ENCODE results near the gene B4GALNT2.

B4GALNT2 gene

GRCh38 chr17:49148171-49148570 is 15.6 kb downstream of the B4GALNT2 start:
- H3K4me2 ChIP-seq (ENCODE audit: low read length), result no peak overlapping the region
- TF ChIP-seq EZH2phosphoT487 (IDR thresholded peaks at IDR 0.05; ENCODE audit: borderline replicate concordance, low read length) (no peak), CTCF (IDR thresholded peaks at IDR 0.05; ENCODE audit: low read depth, low read length, poor library complexity, severe bottlenecking) (no peak)
- no peaks in the 10 kb centered on the region for H3K79me2 ChIP-seq (ENCODE audit: control insufficient read depth, low read length)
- H3F3A ChIP-seq (ENCODE audit: control insufficient read depth, insufficient read depth), result no peaks in the 10 kb centered on the region
- H3K9me2 ChIP-seq (replicated peaks; ENCODE audit: control insufficient read depth, low read length), result no peaks in the 10 kb centered on the region
- H4K20me1 ChIP-seq (ENCODE audit: control insufficient read depth, insufficient read depth, low read depth, low read length), result no peaks in the 10 kb centered on the region
- H3K27me3 ChIP-seq (ENCODE audit: control insufficient read depth, low read length), result no peaks in the 10 kb centered on the region
- H3K27ac ChIP-seq (ENCODE audit: low read depth, low read length), result no peak overlapping the region
- no peaks in the 10 kb centered on the region for H3K4me1 ChIP-seq (ENCODE audit: control insufficient read depth, low read length)
- H3K9me3 ChIP-seq (ENCODE audit: control insufficient read depth, insufficient read depth, low read length), result no peaks in the 10 kb centered on the region
- no peaks in the 10 kb centered on the region for H3K36me3 ChIP-seq (ENCODE audit: control insufficient read depth, low read length)
- no peak overlapping the region for H3K4me3 ChIP-seq (ENCODE audit: low read length)

GRCh38 chr17:49151996-49152395 is 19.4 kb downstream of the B4GALNT2 start:
- no peaks in the 10 kb centered on the region for H3K4me1 ChIP-seq (ENCODE audit: control insufficient read depth, low read length)
- no peak overlapping the region for H3K4me3 ChIP-seq (ENCODE audit: low read length)
- H3K9me3 ChIP-seq (ENCODE audit: control insufficient read depth, insufficient read depth, low read length), result no peaks in the 10 kb centered on the region
- H4K20me1 ChIP-seq (ENCODE audit: control insufficient read depth, insufficient read depth, low read depth, low read length), result no peaks in the 10 kb centered on the region
- TF ChIP-seq EZH2phosphoT487 (IDR thresholded peaks at IDR 0.05; ENCODE audit: borderline replicate concordance, low read length) (no peak), CTCF (IDR thresholded peaks at IDR 0.05; ENCODE audit: low read depth, low read length, poor library complexity, severe bottlenecking) (no peak)
- no peak overlapping the region for H3K4me2 ChIP-seq (ENCODE audit: low read length)
- H3K9me2 ChIP-seq (replicated peaks; ENCODE audit: control insufficient read depth, low read length), result no peaks in the 10 kb centered on the region
- H3K79me2 ChIP-seq (ENCODE audit: control insufficient read depth, low read length), result no peaks in the 10 kb centered on the region
- no peaks in the 10 kb centered on the region for H3K36me3 ChIP-seq (ENCODE audit: control insufficient read depth, low read length)
- H3K27me3 ChIP-seq (ENCODE audit: control insufficient read depth, low read length), result peaks cover 2% of the 10 kb centered on the region; the same call in 1 of the 2 replicates
- H3F3A ChIP-seq (ENCODE audit: control insufficient read depth, insufficient read depth), result no peaks in the 10 kb centered on the region
- H3K27ac ChIP-seq (ENCODE audit: low read depth, low read length), result no peak overlapping the region

GRCh38 chr17:49156256-49156655 is 23.7 kb downstream of the B4GALNT2 start:
- Histone ChIP-seq H3K79me2 (ENCODE audit: control insufficient read depth, low read length) (no peaks in the 10 kb centered on the region), H3K36me3 (ENCODE audit: control insufficient read depth, low read length) (no peaks in the 10 kb centered on the region), H4K20me1 (ENCODE audit: control insufficient read depth, insufficient read depth, low read depth, low read length) (no peaks in the 10 kb centered on the region), H3K4me1 (ENCODE audit: control insufficient read depth, low read length) (no peaks in the 10 kb centered on the region), H3F3A (ENCODE audit: control insufficient read depth, insufficient read depth) (no peaks in the 10 kb centered on the region), H3K4me3 (ENCODE audit: low read length) (no peak overlapping the region), H3K27me3 (ENCODE audit: control insufficient read depth, low read length) (peaks cover 19% of the 10 kb centered on the region), H3K27ac (ENCODE audit: low read depth, low read length) (no peak overlapping the region), H3K4me2 (ENCODE audit: low read length) (no peak overlapping the region), H3K9me2 (replicated peaks; ENCODE audit: control insufficient read depth, low read length) (no peaks in the 10 kb centered on the region), H3K9me3 (ENCODE audit: control insufficient read depth, insufficient read depth, low read length) (no peaks in the 10 kb centered on the region)
- TF ChIP-seq EZH2phosphoT487 (IDR thresholded peaks at IDR 0.05; ENCODE audit: borderline replicate concordance, low read length), result no peak
- no peak for TF ChIP-seq CTCF (IDR thresholded peaks at IDR 0.05; ENCODE audit: low read depth, low read length, poor library complexity, severe bottlenecking)

- Histone ChIP-seq H3K4me1 (ENCODE audit: control insufficient read depth, low read length) (no peaks in the 10 kb centered on the region), H3F3A (ENCODE audit: control insufficient read depth, insufficient read depth) (no peaks in the 10 kb centered on the region), H3K9me2 (replicated peaks; ENCODE audit: control insufficient read depth, low read length) (no peaks in the 10 kb centered on the region), H4K20me1 (ENCODE audit: control insufficient read depth, insufficient read depth, low read depth, low read length) (no peaks in the 10 kb centered on the region), H3K4me3 (ENCODE audit: low read length) (no peak overlapping the region), H3K79me2 (ENCODE audit: control insufficient read depth, low read length) (no peaks in the 10 kb centered on the region), H3K36me3 (ENCODE audit: control insufficient read depth, low read length) (no peaks in the 10 kb centered on the region), H3K27ac (ENCODE audit: low read depth, low read length) (no peak overlapping the region), H3K9me3 (ENCODE audit: control insufficient read depth, insufficient read depth, low read length) (no peaks in the 10 kb centered on the region), H3K27me3 (ENCODE audit: control insufficient read depth, low read length) (peaks cover 19% of the 10 kb centered on the region), H3K4me2 (ENCODE audit: low read length) (no peak overlapping the region)
- no peak for TF ChIP-seq CTCF (IDR thresholded peaks at IDR 0.05; ENCODE audit: low read depth, low read length, poor library complexity, severe bottlenecking)
- TF ChIP-seq EZH2phosphoT487 (IDR thresholded peaks at IDR 0.05; ENCODE audit: borderline replicate concordance, low read length), result no peak
Observed at GRCh38 chr17:49157784-49158183, 25.2 kb downstream of the B4GALNT2 start.
